ENCODE results near the gene ELOVL2.

The ELOVL2 gene

GRCh38 chr6:10976571-10976970, 67.5 kb downstream of the ELOVL2 start:
- DNase-seq: no peak

- no peak for DNase-seq
Observed at GRCh38 chr6:10972196-10972595, 71.9 kb downstream of the ELOVL2 start.

- no peak for DNase-seq
Observed at GRCh38 chr6:10970731-10971130, 73.4 kb downstream of the ELOVL2 start.

GRCh38 chr6:10968776-10969175, 75.3 kb downstream of the ELOVL2 start:
- DNase-seq: no peak

GRCh38 chr6:10964684-10965083, 79.4 kb downstream of the ELOVL2 start:
- no peak for DNase-seq

- no peak for DNase-seq
Observed at GRCh38 chr6:10963113-10963512, 81.0 kb downstream of the ELOVL2 start.

GRCh38 chr6:10962673-10963072, 81.4 kb downstream of the ELOVL2 start:
- DNase-seq: no peak

GRCh38 chr6:10961837-10962236, 82.3 kb downstream of the ELOVL2 start:
- no peak for DNase-seq

GRCh38 chr6:10960171-10960570, 83.9 kb downstream of the ELOVL2 start:
- DNase-seq: no peak

GRCh38 chr6:10957414-10957886, 86.7 kb downstream of the ELOVL2 start:
- DNase-seq: no peak

- no peak for DNase-seq
Observed at GRCh38 chr6:10956776-10957175, 87.3 kb downstream of the ELOVL2 start.

GRCh38 chr6:10954590-10955010, 89.5 kb downstream of the ELOVL2 start:
- DNase-seq: peak; percentile 41 to 67

- DNase-seq: no peak
Observed at GRCh38 chr6:10951675-10952282, 92.3 kb downstream of the ELOVL2 start.

- no peak for DNase-seq
Observed at GRCh38 chr6:10949579-10950490, 94.3 kb downstream of the ELOVL2 start.

GRCh38 chr6:10947966-10948365, 96.1 kb downstream of the ELOVL2 start:
- DNase-seq: no peak

GRCh38 chr6:10945845-10946244, 98.3 kb downstream of the ELOVL2 start:
- DNase-seq: no peak

GRCh38 chr6:10939840-10940239, 104.3 kb downstream of the ELOVL2 start:
- DNase-seq: no peak

GRCh38 chr6:10933126-10933525, 111.0 kb downstream of the ELOVL2 start:
- no peak for DNase-seq

Measured in stimulated activated CD4-positive, alpha-beta T cell treated with anti-CD3 and anti-CD28 coated beads, Interleukin-4, amount 100 ng/mL, for 4 hours (primary cell).